ENCODE results near the gene PPP6R1. TPM values are rescaled to one million over a fixed set of nuclear protein-coding genes. Genes with fewer than 3 reads are reported as not detected.

The PPP6R1 gene
- total and polyA plus RNA-seq, 2 of the 13 experiments (the other 11 are each of a cell fraction or from before 2014, with no cell fraction given) = 25.8 to 54.0 TPM

DNA sequence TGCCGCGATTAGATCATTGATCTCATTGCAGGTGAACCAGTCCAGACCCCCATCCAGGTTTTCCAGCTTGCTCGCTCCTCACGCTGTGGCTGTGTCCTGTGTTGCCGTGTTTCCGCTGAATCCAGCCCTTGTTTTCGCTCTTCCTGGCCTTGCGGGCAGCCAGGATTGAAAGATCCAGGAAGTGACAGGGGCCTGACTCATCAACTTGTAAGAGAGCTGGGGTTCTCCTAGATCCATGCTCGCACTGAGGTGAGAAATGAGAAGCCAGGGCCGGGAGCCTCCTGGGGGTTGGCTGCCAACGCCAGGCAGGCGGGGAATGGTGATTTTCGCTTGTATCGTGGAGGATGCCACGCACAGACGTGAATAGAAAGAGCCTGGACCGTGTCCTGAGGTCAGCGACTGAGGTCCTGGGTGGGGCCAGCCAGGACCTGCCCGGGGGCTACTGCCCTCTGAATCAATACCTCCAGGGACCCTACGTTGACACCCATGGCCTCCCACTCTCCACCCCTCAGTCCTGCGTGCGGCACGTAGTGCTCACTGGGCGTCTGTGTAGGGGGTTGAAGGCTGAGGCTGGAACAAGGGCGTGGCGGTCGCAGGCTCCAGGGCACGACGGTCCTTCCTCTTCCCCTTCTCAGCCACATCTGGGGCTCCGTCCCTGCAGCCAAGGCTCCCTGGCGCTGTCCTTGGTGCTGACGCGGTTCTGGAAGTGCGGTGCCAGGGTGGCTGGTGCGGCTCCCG is 42.2 kb downstream of the PPP6R1 start (continued):
- TF ChIP-seq, protein P1, sequence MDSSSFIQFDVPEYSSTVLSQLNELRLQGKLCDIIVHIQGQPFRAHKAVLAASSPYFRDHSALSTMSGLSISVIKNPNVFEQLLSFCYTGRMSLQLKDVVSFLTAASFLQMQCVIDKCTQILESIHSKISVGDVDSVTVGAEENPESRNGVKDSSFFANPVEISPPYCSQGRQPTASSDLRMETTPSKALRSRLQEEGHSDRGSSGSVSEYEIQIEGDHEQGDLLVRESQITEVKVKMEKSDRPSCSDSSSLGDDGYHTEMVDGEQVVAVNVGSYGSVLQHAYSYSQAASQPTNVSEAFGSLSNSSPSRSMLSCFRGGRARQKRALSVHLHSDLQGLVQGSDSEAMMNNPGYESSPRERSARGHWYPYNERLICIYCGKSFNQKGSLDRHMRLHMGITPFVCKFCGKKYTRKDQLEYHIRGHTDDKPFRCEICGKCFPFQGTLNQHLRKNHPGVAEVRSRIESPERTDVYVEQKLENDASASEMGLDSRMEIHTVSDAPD (CRISPR knock-in tag; IDR thresholded peaks at IDR 0.05) = peak; percentile 22; the same call in 1 of the 2 replicates
- peak; percentile 75 for TF ChIP-seq TEAD3 (CRISPR knock-in tag; optimal IDR thresholded peaks at IDR 0.05; ENCODE audit: borderline replicate concordance)
- TF ChIP-seq, protein P2, sequence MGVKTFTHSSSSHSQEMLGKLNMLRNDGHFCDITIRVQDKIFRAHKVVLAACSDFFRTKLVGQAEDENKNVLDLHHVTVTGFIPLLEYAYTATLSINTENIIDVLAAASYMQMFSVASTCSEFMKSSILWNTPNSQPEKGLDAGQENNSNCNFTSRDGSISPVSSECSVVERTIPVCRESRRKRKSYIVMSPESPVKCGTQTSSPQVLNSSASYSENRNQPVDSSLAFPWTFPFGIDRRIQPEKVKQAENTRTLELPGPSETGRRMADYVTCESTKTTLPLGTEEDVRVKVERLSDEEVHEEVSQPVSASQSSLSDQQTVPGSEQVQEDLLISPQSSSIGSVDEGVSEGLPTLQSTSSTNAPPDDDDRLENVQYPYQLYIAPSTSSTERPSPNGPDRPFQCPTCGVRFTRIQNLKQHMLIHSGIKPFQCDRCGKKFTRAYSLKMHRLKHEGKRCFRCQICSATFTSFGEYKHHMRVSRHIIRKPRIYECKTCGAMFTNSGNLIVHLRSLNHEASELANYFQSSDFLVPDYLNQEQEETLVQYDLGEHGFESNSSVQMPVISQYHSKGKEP (CRISPR knock-in tag; IDR thresholded peaks at IDR 0.05) = peak; percentile 99
- peak; percentile 99 for TF ChIP-seq IKZF4 (CRISPR knock-in tag; IDR thresholded peaks at IDR 0.05; ENCODE audit: borderline replicate concordance, low read depth, not compliant biosample characterization)
- TF ChIP-seq, protein P3, sequence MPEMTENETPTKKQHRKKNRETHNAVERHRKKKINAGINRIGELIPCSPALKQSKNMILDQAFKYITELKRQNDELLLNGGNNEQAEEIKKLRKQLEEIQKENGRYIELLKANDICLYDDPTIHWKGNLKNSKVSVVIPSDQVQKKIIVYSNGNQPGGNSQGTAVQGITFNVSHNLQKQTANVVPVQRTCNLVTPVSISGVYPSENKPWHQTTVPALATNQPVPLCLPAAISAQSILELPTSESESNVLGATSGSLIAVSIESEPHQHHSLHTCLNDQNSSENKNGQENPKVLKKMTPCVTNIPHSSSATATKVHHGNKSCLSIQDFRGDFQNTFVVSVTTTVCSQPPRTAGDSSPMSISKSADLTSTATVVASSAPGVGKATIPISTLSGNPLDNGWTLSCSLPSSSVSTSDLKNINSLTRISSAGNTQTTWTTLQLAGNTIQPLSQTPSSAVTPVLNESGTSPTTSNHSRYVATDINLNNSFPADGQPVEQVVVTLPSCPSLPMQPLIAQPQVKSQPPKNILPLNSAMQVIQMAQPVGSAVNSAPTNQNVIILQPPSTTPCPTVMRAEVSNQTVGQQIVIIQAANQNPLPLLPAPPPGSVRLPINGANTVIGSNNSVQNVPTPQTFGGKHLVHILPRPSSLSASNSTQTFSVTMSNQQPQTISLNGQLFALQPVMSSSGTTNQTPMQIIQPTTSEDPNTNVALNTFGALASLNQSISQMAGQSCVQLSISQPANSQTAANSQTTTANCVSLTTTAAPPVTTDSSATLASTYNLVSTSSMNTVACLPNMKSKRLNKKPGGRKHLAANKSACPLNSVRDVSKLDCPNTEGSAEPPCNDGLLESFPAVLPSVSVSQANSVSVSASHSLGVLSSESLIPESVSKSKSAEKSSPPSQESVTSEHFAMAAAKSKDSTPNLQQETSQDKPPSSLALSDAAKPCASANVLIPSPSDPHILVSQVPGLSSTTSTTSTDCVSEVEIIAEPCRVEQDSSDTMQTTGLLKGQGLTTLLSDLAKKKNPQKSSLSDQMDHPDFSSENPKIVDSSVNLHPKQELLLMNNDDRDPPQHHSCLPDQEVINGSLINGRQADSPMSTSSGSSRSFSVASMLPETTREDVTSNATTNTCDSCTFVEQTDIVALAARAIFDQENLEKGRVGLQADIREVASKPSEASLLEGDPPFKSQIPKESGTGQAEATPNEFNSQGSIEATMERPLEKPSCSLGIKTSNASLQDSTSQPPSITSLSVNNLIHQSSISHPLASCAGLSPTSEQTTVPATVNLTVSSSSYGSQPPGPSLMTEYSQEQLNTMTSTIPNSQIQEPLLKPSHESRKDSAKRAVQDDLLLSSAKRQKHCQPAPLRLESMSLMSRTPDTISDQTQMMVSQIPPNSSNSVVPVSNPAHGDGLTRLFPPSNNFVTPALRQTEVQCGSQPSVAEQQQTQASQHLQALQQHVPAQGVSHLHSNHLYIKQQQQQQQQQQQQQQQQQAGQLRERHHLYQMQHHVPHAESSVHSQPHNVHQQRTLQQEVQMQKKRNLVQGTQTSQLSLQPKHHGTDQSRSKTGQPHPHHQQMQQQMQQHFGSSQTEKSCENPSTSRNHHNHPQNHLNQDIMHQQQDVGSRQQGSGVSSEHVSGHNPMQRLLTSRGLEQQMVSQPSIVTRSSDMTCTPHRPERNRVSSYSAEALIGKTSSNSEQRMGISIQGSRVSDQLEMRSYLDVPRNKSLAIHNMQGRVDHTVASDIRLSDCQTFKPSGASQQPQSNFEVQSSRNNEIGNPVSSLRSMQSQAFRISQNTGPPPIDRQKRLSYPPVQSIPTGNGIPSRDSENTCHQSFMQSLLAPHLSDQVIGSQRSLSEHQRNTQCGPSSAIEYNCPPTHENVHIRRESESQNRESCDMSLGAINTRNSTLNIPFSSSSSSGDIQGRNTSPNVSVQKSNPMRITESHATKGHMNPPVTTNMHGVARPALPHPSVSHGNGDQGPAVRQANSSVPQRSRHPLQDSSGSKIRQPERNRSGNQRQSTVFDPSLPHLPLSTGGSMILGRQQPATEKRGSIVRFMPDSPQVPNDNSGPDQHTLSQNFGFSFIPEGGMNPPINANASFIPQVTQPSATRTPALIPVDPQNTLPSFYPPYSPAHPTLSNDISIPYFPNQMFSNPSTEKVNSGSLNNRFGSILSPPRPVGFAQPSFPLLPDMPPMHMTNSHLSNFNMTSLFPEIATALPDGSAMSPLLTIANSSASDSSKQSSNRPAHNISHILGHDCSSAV (CRISPR knock-in tag; IDR thresholded peaks at IDR 0.05; ENCODE audit: borderline replicate concordance) = no peak
- peak; percentile 62; the same call in 1 of the 2 replicates for TF ChIP-seq ZNF329 (CRISPR knock-in tag; IDR thresholded peaks at IDR 0.05; ENCODE audit: low read depth)
- no peak for TF ChIP-seq ZNF10 (CRISPR knock-in tag; IDR thresholded peaks at IDR 0.05; ENCODE audit: borderline replicate concordance, low read depth)
- TF ChIP-seq EP300 (IDR thresholded peaks at IDR 0.05; ENCODE audit: low read depth in 2 of 2, low read length in 2 of 2) = peak in 1 of 2 experiments; percentile 65; a peak in 2 of 4 replicates
- TF ChIP-seq EP300 (CRISPR knock-in tag; IDR thresholded peaks at IDR 0.05; ENCODE audit: borderline replicate concordance) = peak; percentile 77
- peak; percentile 25 for TF ChIP-seq STAG1 (CRISPR knock-in tag; IDR thresholded peaks at IDR 0.05)
- peak; percentile 96 for TF ChIP-seq ETV5 (CRISPR knock-in tag; IDR thresholded peaks at IDR 0.05; ENCODE audit: borderline replicate concordance)
- TF ChIP-seq, protein P4, sequence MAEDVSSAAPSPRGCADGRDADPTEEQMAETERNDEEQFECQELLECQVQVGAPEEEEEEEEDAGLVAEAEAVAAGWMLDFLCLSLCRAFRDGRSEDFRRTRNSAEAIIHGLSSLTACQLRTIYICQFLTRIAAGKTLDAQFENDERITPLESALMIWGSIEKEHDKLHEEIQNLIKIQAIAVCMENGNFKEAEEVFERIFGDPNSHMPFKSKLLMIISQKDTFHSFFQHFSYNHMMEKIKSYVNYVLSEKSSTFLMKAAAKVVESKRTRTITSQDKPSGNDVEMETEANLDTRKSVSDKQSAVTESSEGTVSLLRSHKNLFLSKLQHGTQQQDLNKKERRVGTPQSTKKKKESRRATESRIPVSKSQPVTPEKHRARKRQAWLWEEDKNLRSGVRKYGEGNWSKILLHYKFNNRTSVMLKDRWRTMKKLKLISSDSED (CRISPR knock-in tag; IDR thresholded peaks at IDR 0.05) = peak; percentile 78; the same call in 1 of the 2 replicates
- no peak for TF ChIP-seq ZNF569 (CRISPR knock-in tag; IDR thresholded peaks at IDR 0.05; ENCODE audit: borderline replicate concordance)
- TF ChIP-seq RBAK (CRISPR knock-in tag; IDR thresholded peaks at IDR 0.05) = peak; percentile 42; the same call in 1 of the 2 replicates
- TF ChIP-seq ZNF607 (CRISPR knock-in tag; IDR thresholded peaks at IDR 0.05; ENCODE audit: borderline replicate concordance) = peak; percentile 82
- peak; percentile 94 for TF ChIP-seq HOXA5 (CRISPR knock-in tag; IDR thresholded peaks at IDR 0.05)
